A673 (cell line): ENCODE measurements around the gene MRGPRX1.

Experiments
- CTCF ChIP-seq: fragments of 300-800, 200-600 bp; sonication (generic); conservative IDR thresholded peaks from 2 replicates; pipeline ENCODE4 v1.5.1; 2017; ENCODE audit warnings: low read depth, mild to moderate bottlenecking, antibody characterized with exemption, low read length, moderate library complexity, mixed read lengths
- EZH2 ChIP-seq: fragments of 200-600 bp; sonication (generic); IDR thresholded peaks from 2 replicates; pipeline ENCODE4 v1.6.1; 2017; ENCODE audit warnings: borderline replicate concordance, low read depth, mild to moderate bottlenecking, mixed read lengths, antibody characterized with exemption, low read length; ENCODE audit not compliant: poor library complexity, severe bottlenecking

DNA sequence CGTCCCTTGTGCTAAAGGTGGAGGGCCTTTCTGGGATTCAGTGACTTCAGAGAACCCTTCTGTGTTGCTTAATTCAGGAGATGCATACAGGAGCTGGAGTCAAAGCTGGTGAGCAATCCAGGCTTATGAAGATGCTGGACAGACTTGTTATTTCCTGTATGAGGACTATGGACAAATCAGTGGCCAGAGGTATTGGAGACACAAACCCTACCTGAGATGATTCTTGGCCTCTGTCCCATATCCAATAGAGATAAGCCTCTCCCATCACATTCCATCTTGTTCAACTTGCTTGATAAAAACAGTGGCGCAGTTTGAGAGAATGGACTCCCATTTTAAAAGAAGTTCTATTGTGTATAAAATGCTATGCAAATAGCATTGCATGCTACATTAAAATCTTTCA, at the start of gene MRGPRX1:
- TF ChIP-seq CTCF (no peak), EZH2 (no peak)
